Left lung (tissue), 10 donors: Measurements from ENCODE around the gene WDR1. TPM values are rescaled to one million over a fixed set of nuclear protein-coding genes. Genes with fewer than 3 reads are reported as not detected.

Experiments
- ATAC-seq: fragments of 200-7000 bp; cut with Tn5 transposase; one replicate; pipeline ENCODE4 v1.9.1; 2020; ENCODE audit warnings: moderate library complexity
- DNase-seq, 4 donors: peaks; one replicate each; pipeline ENCODE4 v3.0.0-alpha.2; 2013 to 2020
- H3K27ac ChIP-seq, 2 donors: fragments of 200-600 bp; sonication (generic) in 1 of 2; one replicate each; pipeline versions ENCODE4 v1.5.0 to v1.8.0; 2020 to 2021
- H3K27me3 ChIP-seq, 2 donors: fragments of 200-600 bp; sonication (generic) in 1 of 2; one replicate each; pipeline versions ENCODE4 v1.5.0 to v1.8.0; 2020 to 2021
- H3K36me3 ChIP-seq, 2 donors: fragments of 200-600 bp; sonication (generic) in 1 of 2; one replicate each; pipeline versions ENCODE4 v1.5.0 to v1.8.0; 2020 to 2021
- H3K4me1 ChIP-seq, 2 donors: fragments of 200-600 bp; one replicate each; pipeline ENCODE4 v1.8.0; 2021
- H3K4me3 ChIP-seq, 2 donors: fragments of 200-600 bp; sonication (generic) in 1 of 2; one replicate each; pipeline versions ENCODE4 v1.5.0 to v1.8.0; 2020 to 2021; ENCODE audit warnings: mild to moderate bottlenecking in 1 of 2
- H3K9me3 ChIP-seq, 2 donors: fragments of 200-600 bp; sonication (generic) in 1 of 2; one replicate each; pipeline versions ENCODE4 v1.5.0 to v1.8.0; 2020 to 2021
- intact Hi-C, 2 donors: fragments of 100-400 bp; cut with DNase I; formaldehyde crosslinking; loops; one replicate each; pipeline versions ENCODE4 v1.11.2 to v1.14.2; 2022
- polyA plus RNA-seq, 6 donors: library from polyadenylated mRNA; unstranded; fragments of 120-200 nt; gene quantifications; one replicate each; pipeline ENCODE4 v1.2.1, GENCODE V29; 2013; ENCODE audit not compliant: insufficient read length in 6 of 6
- total RNA-seq, 2 donors: library from RNA; stranded (reverse); fragmentation: NEBNext Ultra II Directional; extraction: Animal tissue kit (Norgen Biotek cat#: 25700); gene quantifications; one replicate each; pipeline ENCODE4 v1.2.1, GENCODE V29; 2021
- TF ChIP-seq, protein P1 (sequence below), 2 donors: fragments of 200-600 bp; sonication (generic) in 1 of 2; IDR thresholded peaks; one replicate each; pipeline versions ENCODE4 v1.5.0 to v1.8.0; 2021; ENCODE audit warnings: antibody characterized with exemption in 2 of 2
- donor health status: DM: no; HTN: yes; CAD: no.
- donor health status: DM: no; HTN: no; CAD: no.

WDR1 gene
- total and polyA plus RNA-seq, 8 donors: 133 to 303 (median 157) TPM

DNA sequence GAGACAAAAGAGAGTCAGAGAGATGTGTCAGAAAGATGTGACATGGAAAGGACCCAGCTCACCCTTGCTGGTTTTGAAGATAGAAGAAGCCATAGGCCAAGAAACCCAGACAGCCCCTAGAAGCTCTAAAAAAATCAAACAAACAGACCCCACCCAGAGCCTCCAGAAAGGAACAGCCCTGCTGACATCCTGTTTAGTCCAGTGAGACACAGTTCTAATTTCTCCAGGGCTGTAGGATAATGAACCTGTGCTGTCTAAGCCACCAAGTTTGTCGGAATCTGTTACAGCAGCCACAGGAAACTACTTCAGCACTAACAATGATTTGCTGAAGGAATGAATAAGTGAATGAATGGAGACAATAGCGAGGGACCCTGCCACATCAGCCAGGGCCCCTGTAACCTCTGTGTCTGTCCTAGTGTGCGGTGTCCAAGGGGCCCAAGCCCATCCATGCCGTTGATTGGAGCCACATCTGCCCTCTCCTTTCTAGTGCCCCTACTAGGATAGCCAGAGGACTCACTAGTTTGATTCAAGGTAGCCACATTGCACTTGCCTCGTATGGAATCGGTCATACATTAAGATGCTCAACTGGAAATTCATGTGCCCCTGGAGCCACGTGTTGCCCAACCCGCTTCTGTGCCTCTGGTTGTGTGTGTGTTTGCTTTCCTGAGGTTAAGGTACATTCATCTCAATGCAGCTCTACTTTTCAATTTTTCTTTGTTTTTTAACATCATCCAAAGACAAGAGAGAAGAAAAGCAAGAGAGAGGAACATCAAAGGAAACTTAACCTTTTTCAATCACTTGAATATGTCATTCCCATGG lies 62.8 kb downstream of the WDR1 start:
- intact Hi-C loops: no loop called here
- TF ChIP-seq, protein P1, sequence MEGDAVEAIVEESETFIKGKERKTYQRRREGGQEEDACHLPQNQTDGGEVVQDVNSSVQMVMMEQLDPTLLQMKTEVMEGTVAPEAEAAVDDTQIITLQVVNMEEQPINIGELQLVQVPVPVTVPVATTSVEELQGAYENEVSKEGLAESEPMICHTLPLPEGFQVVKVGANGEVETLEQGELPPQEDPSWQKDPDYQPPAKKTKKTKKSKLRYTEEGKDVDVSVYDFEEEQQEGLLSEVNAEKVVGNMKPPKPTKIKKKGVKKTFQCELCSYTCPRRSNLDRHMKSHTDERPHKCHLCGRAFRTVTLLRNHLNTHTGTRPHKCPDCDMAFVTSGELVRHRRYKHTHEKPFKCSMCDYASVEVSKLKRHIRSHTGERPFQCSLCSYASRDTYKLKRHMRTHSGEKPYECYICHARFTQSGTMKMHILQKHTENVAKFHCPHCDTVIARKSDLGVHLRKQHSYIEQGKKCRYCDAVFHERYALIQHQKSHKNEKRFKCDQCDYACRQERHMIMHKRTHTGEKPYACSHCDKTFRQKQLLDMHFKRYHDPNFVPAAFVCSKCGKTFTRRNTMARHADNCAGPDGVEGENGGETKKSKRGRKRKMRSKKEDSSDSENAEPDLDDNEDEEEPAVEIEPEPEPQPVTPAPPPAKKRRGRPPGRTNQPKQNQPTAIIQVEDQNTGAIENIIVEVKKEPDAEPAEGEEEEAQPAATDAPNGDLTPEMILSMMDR (IDR thresholded peaks at IDR 0.05): no peak
- DNase-seq (no peak), ATAC-seq (no peak)
- Histone ChIP-seq H3K27ac (peak overlapping the region in 1 of 2 donors; percentile 18), H3K27me3 (no peaks in the 10 kb centered on the region), H3K4me1 (no peaks in the 10 kb centered on the region), H3K36me3 (no peaks in the 10 kb centered on the region), H3K9me3 (no peaks in the 10 kb centered on the region), H3K4me3 (no peak overlapping the region)

DNA sequence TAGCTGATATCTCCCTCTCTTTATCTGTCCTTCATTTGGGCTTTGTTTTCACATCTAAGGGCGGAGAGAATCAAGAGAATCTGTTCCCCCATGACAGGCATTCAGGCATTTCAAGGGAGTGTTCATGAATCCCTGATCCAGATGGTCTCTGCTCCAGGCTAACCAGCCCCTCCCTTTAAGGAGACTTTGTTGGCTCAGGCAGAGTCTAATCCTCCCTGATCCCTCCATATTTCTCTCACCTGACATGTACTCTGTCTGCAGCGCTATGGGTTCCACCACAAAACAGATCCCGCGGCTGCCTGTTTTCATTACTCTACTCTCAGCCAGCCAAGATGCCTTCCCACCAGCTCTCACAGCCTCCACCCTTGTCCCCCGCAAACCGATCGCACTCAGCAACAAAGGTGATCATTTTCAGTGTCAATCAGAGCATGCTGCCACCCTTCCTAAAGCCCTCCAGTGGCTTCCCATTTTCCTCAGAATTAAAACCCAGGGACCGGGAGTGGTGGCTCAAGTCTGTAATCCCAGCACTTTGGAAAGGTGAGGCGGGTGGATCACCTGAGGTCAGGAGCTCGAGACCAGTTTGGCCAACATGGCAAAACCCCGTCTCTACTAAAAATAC lies 65.0 kb downstream of the WDR1 start:
- no peaks in the 10 kb centered on the region for H3K27me3 ChIP-seq
- no peak overlapping the region for H3K4me3 ChIP-seq
- H3K36me3 ChIP-seq: no peaks in the 10 kb centered on the region
- DNase-seq (no peak), ATAC-seq (no peak)
- H3K27ac ChIP-seq: no peak overlapping the region
- intact Hi-C loops: no loop called here
- TF ChIP-seq, protein P1 (IDR thresholded peaks at IDR 0.05): no peak
- H3K9me3 ChIP-seq: no peaks in the 10 kb centered on the region
- peaks cover 0 to 3% of the 10 kb centered on the region in 2 donors for H3K4me1 ChIP-seq

DNA sequence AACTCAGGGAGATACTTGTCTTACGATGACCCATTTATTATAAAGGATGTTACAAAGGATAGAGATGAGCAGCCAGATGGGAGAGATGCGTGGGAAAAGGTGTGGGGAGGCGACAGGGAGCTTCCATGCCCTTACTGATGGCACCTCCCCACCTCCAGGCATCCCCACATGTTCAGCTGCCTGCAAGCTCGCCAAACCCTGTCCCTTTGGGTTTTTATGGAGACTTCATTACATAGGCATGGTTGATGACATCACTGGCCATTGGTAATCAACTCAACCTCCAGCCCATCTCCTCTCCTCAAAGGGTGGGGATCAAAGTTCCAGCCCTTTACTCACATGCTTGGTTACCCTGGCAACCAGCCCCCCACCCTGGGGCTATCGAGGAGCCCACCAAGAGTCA lies 65.9 kb downstream of the WDR1 start:
- no peak overlapping the region for H3K27ac ChIP-seq
- ATAC-seq: no peak
- H3K27me3 ChIP-seq: no peaks in the 10 kb centered on the region
- H3K9me3 ChIP-seq: no peaks in the 10 kb centered on the region
- no peak overlapping the region for H3K4me3 ChIP-seq
- peaks cover 3 to 4% of the 10 kb centered on the region in 2 donors for H3K4me1 ChIP-seq
- no peak for DNase-seq
- TF ChIP-seq, protein P1 (IDR thresholded peaks at IDR 0.05): no peak
- intact Hi-C loops: no loop called here
- no peaks in the 10 kb centered on the region for H3K36me3 ChIP-seq

DNA sequence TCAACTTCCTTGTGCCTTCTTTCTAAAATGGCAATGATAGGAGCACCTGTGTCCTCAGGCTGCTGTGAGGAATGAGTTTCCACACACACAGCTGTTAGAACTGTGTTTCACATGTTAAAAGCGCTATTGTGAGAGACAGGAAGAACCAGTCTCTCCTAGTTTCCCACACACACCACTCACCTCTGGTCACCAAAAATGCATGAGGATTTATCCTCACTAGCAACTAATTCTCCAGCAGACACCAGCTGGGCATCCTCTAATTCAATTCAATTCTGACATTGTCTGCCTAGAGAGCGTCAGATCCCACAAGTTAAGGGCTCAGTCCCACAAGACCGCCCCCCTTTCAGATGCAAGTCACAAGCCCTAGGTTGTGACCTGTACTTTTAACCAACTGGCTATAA lies 66.3 kb downstream of the WDR1 start:
- Histone ChIP-seq H3K9me3 (no peaks in the 10 kb centered on the region), H3K36me3 (no peaks in the 10 kb centered on the region), H3K27me3 (no peaks in the 10 kb centered on the region), H3K27ac (no peak overlapping the region), H3K4me1 (peaks cover 4 to 7% of the 10 kb centered on the region in 2 donors), H3K4me3 (no peak overlapping the region)
- TF ChIP-seq, protein P1 (IDR thresholded peaks at IDR 0.05): no peak
- intact Hi-C loops: no loop called here
- ATAC-seq (no peak), DNase-seq (no peak)

DNA sequence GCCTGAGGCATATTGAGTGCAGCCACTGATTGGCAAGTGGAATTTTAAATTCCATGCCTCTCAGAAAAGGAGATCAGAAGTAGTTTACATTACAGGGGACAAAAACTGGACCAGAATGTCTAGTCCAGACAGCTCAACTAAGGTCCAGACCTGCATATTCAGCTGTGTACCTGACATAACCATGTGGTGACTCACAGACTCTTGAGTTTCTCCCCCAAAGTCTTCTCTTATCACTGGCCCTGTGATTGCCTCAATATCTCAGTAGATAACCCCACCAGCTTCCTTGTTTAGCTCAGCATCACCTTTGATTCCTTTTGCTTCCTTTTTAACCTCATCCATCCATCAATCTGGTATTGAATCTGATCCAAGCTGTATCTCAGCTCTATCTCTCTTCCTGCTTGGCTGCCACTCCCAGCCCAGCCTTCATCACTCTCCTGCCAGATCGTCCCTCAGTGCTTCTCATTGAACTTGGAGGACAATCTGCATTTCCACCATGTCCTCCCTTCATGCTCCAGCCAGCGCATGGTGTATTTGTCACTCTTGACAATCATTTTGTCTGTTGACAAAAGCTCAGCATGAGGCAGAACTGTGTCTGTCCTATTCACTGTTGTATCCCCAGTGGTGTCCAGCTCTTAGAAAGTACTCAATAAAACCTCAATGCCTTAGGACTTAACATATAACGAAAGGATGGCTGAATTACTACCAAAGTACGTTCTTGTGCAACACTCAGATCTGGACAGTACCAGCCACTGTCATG lies 67.5 kb downstream of the WDR1 start:
- H3K27me3 ChIP-seq: no peaks in the 10 kb centered on the region
- ATAC-seq (no peak), DNase-seq (no peak)
- no peaks in the 10 kb centered on the region for H3K36me3 ChIP-seq
- TF ChIP-seq, protein P1 (IDR thresholded peaks at IDR 0.05): no peak
- H3K4me1 ChIP-seq: peaks cover 4 to 18% of the 10 kb centered on the region in 2 donors
- no peaks in the 10 kb centered on the region for H3K9me3 ChIP-seq
- H3K4me3 ChIP-seq: no peak overlapping the region
- intact Hi-C loops: no loop called here
- no peak overlapping the region for H3K27ac ChIP-seq
